H1 (cell line): Measurements from ENCODE around the gene NRN1. TPM values are rescaled to one million over a fixed set of nuclear protein-coding genes. Genes with fewer than 3 reads are reported as not detected.

Source experiments
- BCL11A ChIP-seq, 2 experiments: IDR thresholded peaks; one replicate each; pipeline ENCODE4 v1.6.1; 2011; ENCODE audit warnings: low read depth in 2 of 2, low read length in 2 of 2, mild to moderate bottlenecking in 2 of 2
- KDM5A ChIP-seq: fragments of 200-600 bp; IDR thresholded peaks from 2 replicates; pipeline ENCODE4 v1.7.1; 2012; ENCODE audit warnings: mild to moderate bottlenecking, low read length, inconsistent platforms, mixed read lengths
- polyA plus RNA-seq, 7 experiments: library from polyadenylated mRNA; depleted of rRNA in 3 of 7; stranded (reverse) in 5 of 7; unstranded in 2 of 7; fragments of >200 nt in 5 of 7; fragments of 200-250 nt in 2 of 7; gene quantifications; 1 replicate in 5 of 7; 2 replicates in 1 of 7; 4 replicates in 1 of 7; pipeline versions ENCODE4 v1.2.1 to v1.2.3, GENCODE V29; 2011 to 2013; ENCODE audit warnings: missing spikeins in 2 of 7, mixed read lengths in 2 of 7
- total RNA-seq: library from RNA; stranded (reverse); fragmentation: NEBNext Ultra II Directional; extraction: Animal tissue kit (Norgen Biotek cat#: 25700); gene quantifications from 2 replicates; pipeline ENCODE4 v1.2.1, GENCODE V29; 2021

Gene NRN1
- total and polyA plus RNA-seq, 2 of the 8 experiments (the other 6 are each of a cell fraction or from before 2014, with no cell fraction given), result 0.06 to 0.26 TPM

- no peak for TF ChIP-seq BCL11A (IDR thresholded peaks at IDR 0.05; ENCODE audit: low read depth in 2 of 2, low read length in 2 of 2)
- TF ChIP-seq KDM5A, result no peak
Measured at GRCh38 chr6:5990786-5991185, 15.9 kb downstream of the NRN1 start (continued).
